ENCODE data around the gene ENAH.

- TF ChIP-seq CTCF (IDR thresholded peaks at IDR 0.05) (no peak), EZH2 (IDR thresholded peaks at IDR 0.05; ENCODE audit: borderline replicate concordance, insufficient read depth, low read depth, low read length, poor library complexity, severe bottlenecking) (no peak)
Measured at GRCh38 chr1:225596736-225597135, 56.2 kb downstream of the ENAH start.

Measured in B cell (primary cell).